Activated CD8-positive, alpha-beta T cell treated with anti-CD3 and anti-CD28 coated beads for 36 hours (primary cell): Measurements from ENCODE around the gene PARVA. TPM values are rescaled to one million over a fixed set of nuclear protein-coding genes. Genes with fewer than 3 reads are reported as not detected.

Experiments used
- ATAC-seq: fragments of 200-7000 bp; cut with Tn5 transposase; one replicate; pipeline ENCODE4 v1.10.0; 2021; ENCODE audit warnings: mild to moderate bottlenecking, moderate library complexity
- CTCF ChIA-PET: fragments of 350-600 bp; sonication (Branson Sonifier 250); formaldehyde crosslinking; loops from one replicate; lab custom pipeline; 2021; ENCODE audit warnings: antibody characterized with exemption; lab: Charles Lee
- POLR2A ChIA-PET: fragments of 350-600 bp; sonication (Branson Sonifier 250); formaldehyde crosslinking; loops from one replicate; lab custom pipeline; 2021; ENCODE audit warnings: antibody characterized with exemption; lab: Charles Lee
- DNase-seq: peaks from one replicate; pipeline ENCODE4 v3.0.0-alpha.2; 2020
- H3K27ac Mint-ChIP-seq: one replicate; pipeline ENCODE4 v1.8.0; 2021; ENCODE audit warnings: mild to moderate bottlenecking, mixed read lengths
- H3K27me3 Mint-ChIP-seq: one replicate; pipeline ENCODE4 v1.8.0; 2021; ENCODE audit warnings: mixed read lengths
- H3K36me3 Mint-ChIP-seq: one replicate; pipeline ENCODE4 v1.8.0; 2021; ENCODE audit warnings: low read depth, mixed read lengths
- H3K4me1 Mint-ChIP-seq: one replicate; pipeline ENCODE4 v1.8.0; 2021; ENCODE audit warnings: low read depth, mixed read lengths
- H3K4me3 Mint-ChIP-seq: one replicate; pipeline ENCODE4 v1.8.0; 2021; ENCODE audit warnings: mild to moderate bottlenecking, moderate library complexity, mixed read lengths
- H3K9me3 Mint-ChIP-seq: one replicate; pipeline ENCODE4 v1.8.0; 2021; ENCODE audit warnings: mixed read lengths
- CTCF ChIP-seq: fragments of 200-600 bp; IDR thresholded peaks from one replicate; pipeline ENCODE4 v1.8.0; 2022; ENCODE audit warnings: antibody characterized with exemption, mild to moderate bottlenecking
- intact Hi-C: fragments of 100-400 bp; cut with micrococcal nuclease; formaldehyde crosslinking; loops from one replicate; pipeline ENCODE4 v1.10.0; 2022
- total RNA-seq, 2 experiments: library from RNA; stranded (reverse); gene quantifications; one replicate each; pipeline ENCODE4 v1.2.3, GENCODE V29; 2021

PARVA gene
- total RNA-seq, 2 experiments from 2014 or later: not detected

DNA sequence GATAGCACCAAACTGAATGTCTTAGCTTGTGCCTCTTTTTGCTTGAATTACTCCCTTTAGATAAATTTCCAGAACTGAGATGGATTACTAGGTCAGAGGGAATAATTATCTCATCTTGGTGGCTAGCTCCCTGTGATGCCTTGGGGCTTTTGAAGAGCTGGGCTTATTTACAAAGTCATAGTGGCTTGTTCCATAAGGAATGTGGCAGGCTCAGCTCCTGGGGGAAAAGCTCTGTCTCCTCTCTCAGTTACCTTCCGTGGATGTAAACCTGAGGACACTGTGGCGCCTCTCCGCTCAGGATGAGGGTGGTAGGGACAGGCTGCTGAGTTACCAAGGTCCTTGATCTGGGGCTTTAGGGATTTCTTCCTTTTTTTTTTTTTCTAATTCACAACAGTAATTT is 121.7 kb downstream of the PARVA start:
- CTCF ChIA-PET: interaction anchor here (0.6 to 0.9 kb wide), 2 partner anchors 150 to 168 kb away, joined by 3 read pairs; no protein-coding TSS in a partner anchor
- no peak for TF ChIP-seq CTCF
- DNase-seq (no peak), ATAC-seq (no peak)
- no peak overlapping the region for H3K27ac Mint-ChIP-seq
- intact Hi-C loops: no loop called here
- H3K27me3 Mint-ChIP-seq: no peaks in the 10 kb centered on the region
- H3K9me3 Mint-ChIP-seq: no peaks in the 10 kb centered on the region
- POLR2A ChIA-PET: no interaction called here
- no peaks in the 10 kb centered on the region for H3K4me1 Mint-ChIP-seq
- H3K4me3 Mint-ChIP-seq: no peak overlapping the region
- no peaks in the 10 kb centered on the region for H3K36me3 Mint-ChIP-seq

GRCh38 chr11:12502046-12502445 is 124.7 kb downstream of the PARVA start:
- no peaks in the 10 kb centered on the region for H3K4me1 Mint-ChIP-seq
- no peak overlapping the region for H3K4me3 Mint-ChIP-seq
- H3K36me3 Mint-ChIP-seq: no peaks in the 10 kb centered on the region
- ATAC-seq: no peak
- H3K27me3 Mint-ChIP-seq: no peaks in the 10 kb centered on the region
- ChIA-PET POLR2A (no interaction called here), CTCF (no interaction called here)
- H3K27ac Mint-ChIP-seq: no peak overlapping the region
- DNase-seq: no peak
- TF ChIP-seq CTCF: no peak
- H3K9me3 Mint-ChIP-seq: no peaks in the 10 kb centered on the region
- intact Hi-C loops: no loop called here

- no peaks in the 10 kb centered on the region for H3K27me3 Mint-ChIP-seq
- no peak overlapping the region for H3K4me3 Mint-ChIP-seq
- TF ChIP-seq CTCF: no peak
- H3K36me3 Mint-ChIP-seq: no peaks in the 10 kb centered on the region
- ATAC-seq (no peak), DNase-seq (no peak)
- ChIA-PET CTCF (interaction anchor here (1.9 kb wide), 1 partner anchor 172 kb away, joined by 5 read pairs; no protein-coding TSS in a partner anchor), POLR2A (no interaction called here)
- intact Hi-C loops: no loop called here
- H3K9me3 Mint-ChIP-seq: no peaks in the 10 kb centered on the region
- H3K27ac Mint-ChIP-seq: no peak overlapping the region
- H3K4me1 Mint-ChIP-seq: no peaks in the 10 kb centered on the region
Measured at GRCh38 chr11:12503039-12503484, 125.7 kb downstream of the PARVA start.

- no peak for TF ChIP-seq CTCF
- Mint-ChIP-seq H3K36me3 (no peaks in the 10 kb centered on the region), H3K4me3 (no peak overlapping the region), H3K27me3 (no peaks in the 10 kb centered on the region), H3K4me1 (no peaks in the 10 kb centered on the region), H3K27ac (no peak overlapping the region), H3K9me3 (no peaks in the 10 kb centered on the region)
- DNase-seq: no peak
- intact Hi-C loops: no loop called here
- ChIA-PET CTCF (interaction anchor here (1.9 kb wide), 1 partner anchor 173 kb away, joined by 5 read pairs; no protein-coding TSS in a partner anchor), POLR2A (no interaction called here)
- ATAC-seq: no peak
Measured at GRCh38 chr11:12503886-12504285, 126.5 kb downstream of the PARVA start.

DNA sequence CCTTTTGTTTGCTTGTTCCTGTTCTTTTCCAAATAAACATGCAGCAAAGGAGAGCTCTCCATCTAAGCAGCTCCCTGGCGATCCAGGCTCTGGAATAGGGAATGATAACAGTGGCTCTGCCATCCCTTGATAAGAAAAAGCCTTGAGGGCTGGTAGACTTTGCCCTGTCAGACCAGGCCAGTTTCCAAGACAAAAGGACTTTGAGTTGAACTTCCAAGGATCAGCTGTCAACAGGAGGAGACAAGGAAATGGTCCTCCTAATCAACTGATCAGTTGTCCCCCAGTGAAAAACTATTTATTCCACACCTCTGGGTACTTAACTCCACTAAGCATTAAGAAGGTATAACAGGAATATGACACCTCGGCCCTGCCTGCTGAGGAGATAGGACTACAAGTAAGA is 127.8 kb downstream of the PARVA start:
- H3K27me3 Mint-ChIP-seq: no peaks in the 10 kb centered on the region
- POLR2A ChIA-PET: no interaction called here
- H3K4me3 Mint-ChIP-seq: no peak overlapping the region
- intact Hi-C loops: no loop called here
- TF ChIP-seq CTCF: no peak
- no peak overlapping the region for H3K27ac Mint-ChIP-seq
- no peak for DNase-seq
- CTCF ChIA-PET: no interaction called here
- no peaks in the 10 kb centered on the region for H3K36me3 Mint-ChIP-seq
- no peaks in the 10 kb centered on the region for H3K4me1 Mint-ChIP-seq
- no peak for ATAC-seq
- no peaks in the 10 kb centered on the region for H3K9me3 Mint-ChIP-seq
